IMR-90 (cell line): ENCODE results near the gene ULK2.

Source experiments
- BHLHE40 ChIP-seq: fragments of 150-350 bp; IDR thresholded peaks from 2 replicates; pipeline ENCODE4 v1.6.1; 2016; ENCODE audit warnings: mild to moderate bottlenecking, low read depth, low read length
- CEBPB ChIP-seq: IDR thresholded peaks from 2 replicates; pipeline ENCODE4 v1.6.1; 2012; ENCODE audit warnings: low read depth, low read length, improper control_type of control experiment
- CHD1 ChIP-seq: IDR thresholded peaks from 2 replicates; pipeline ENCODE4 v1.6.1; 2012; ENCODE audit warnings: low read depth, low read length, improper control_type of control experiment
- CTCF ChIP-seq: conservative IDR thresholded peaks from 2 replicates; pipeline ENCODE4 v1.5.1; 2012; ENCODE audit warnings: mild to moderate bottlenecking, low read depth, low read length, improper control_type of control experiment
- FOS ChIP-seq: fragments of 150-350 bp; IDR thresholded peaks from 2 replicates; pipeline ENCODE4 v1.6.1; 2016; ENCODE audit warnings: low read depth, low read length
- MAFK ChIP-seq: IDR thresholded peaks from 2 replicates; pipeline ENCODE4 v1.6.1; 2012; ENCODE audit warnings: low read depth, low read length, improper control_type of control experiment
- NFE2L2 ChIP-seq: fragments of 150-350 bp; IDR thresholded peaks from 2 replicates; pipeline ENCODE4 v1.6.1; 2016; ENCODE audit warnings: low read depth, mild to moderate bottlenecking, low read length
- POLR2A ChIP-seq: IDR thresholded peaks from 2 replicates; pipeline ENCODE4 v1.6.1; 2012; ENCODE audit warnings: mild to moderate bottlenecking, low read depth, low read length
- SMC3 ChIP-seq: fragments of 150-350 bp; IDR thresholded peaks from 2 replicates; pipeline ENCODE4 v1.6.1; 2016; ENCODE audit warnings: low read depth, mild to moderate bottlenecking, antibody characterized with exemption, low read length, moderate library complexity
- TF ChIP-seq, protein P1 (sequence below): fragments of 150-350 bp; IDR thresholded peaks from 2 replicates; pipeline ENCODE4 v1.6.1; 2017; ENCODE audit warnings: mild to moderate bottlenecking, antibody characterized with exemption, low read length, low read depth

- no peak for TF ChIP-seq CTCF
- TF ChIP-seq NFE2L2 = no peak
- TF ChIP-seq, protein P1, sequence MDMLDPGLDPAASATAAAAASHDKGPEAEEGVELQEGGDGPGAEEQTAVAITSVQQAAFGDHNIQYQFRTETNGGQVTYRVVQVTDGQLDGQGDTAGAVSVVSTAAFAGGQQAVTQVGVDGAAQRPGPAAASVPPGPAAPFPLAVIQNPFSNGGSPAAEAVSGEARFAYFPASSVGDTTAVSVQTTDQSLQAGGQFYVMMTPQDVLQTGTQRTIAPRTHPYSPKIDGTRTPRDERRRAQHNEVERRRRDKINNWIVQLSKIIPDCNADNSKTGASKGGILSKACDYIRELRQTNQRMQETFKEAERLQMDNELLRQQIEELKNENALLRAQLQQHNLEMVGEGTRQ = no peak
- TF ChIP-seq CEBPB = no peak
- no peak for TF ChIP-seq FOS
- TF ChIP-seq POLR2A = no peak
- TF ChIP-seq SMC3 = no peak
- TF ChIP-seq BHLHE40 = no peak
- TF ChIP-seq CHD1 = no peak
- TF ChIP-seq MAFK = no peak
These were observed 9.7 kb upstream of the ULK2 start for GRCh38 chr17:19877364-19877945.
